GM23338 (cell line): ENCODE measurements around the gene GPBP1L1. TPM values are rescaled to one million over a fixed set of nuclear protein-coding genes. Genes with fewer than 3 reads are reported as not detected.

ENCODE experiments used
- ATAC-seq: fragments of 200-7000 bp; cut with Tn5 transposase; 3 replicates; pipeline ENCODE4 v1.9.1; 2020
- DNase-seq: peaks from one replicate; pipeline ENCODE4 v3.0.0-alpha.2; 2015; ENCODE audit warnings: low spot score
- H2AFZ ChIP-seq: fragments of 200-600 bp; sonication (generic); 2 replicates; pipeline ENCODE4 v1.8.0; 2016; ENCODE audit warnings: antibody characterized with exemption, mild to moderate bottlenecking, moderate library complexity
- H3F3A ChIP-seq: fragments of 200-600 bp; sonication (generic); replicated peaks from 2 replicates; pipeline ENCODE4 v1.8.0; 2017; ENCODE audit warnings: antibody characterized with exemption, mixed run types, low read depth
- H3K27ac ChIP-seq: fragments of 200-600 bp; sonication (generic); 2 replicates; pipeline ENCODE4 v1.6.1; 2016; ENCODE audit warnings: low read depth
- H3K27me3 ChIP-seq: fragments of 200-600 bp; sonication (generic); 2 replicates; pipeline ENCODE4 v1.8.0; 2016; ENCODE audit warnings: mild to moderate bottlenecking, mixed run types, moderate library complexity; ENCODE audit not compliant: insufficient read depth
- H3K36me3 ChIP-seq: fragments of 200-600 bp; sonication (generic); 2 replicates; pipeline ENCODE4 v1.8.0; 2016; ENCODE audit warnings: mild to moderate bottlenecking; ENCODE audit not compliant: insufficient read depth
- H3K4me1 ChIP-seq: fragments of 200-600 bp; sonication (generic); 2 replicates; pipeline ENCODE4 v1.8.0; 2016; ENCODE audit warnings: mild to moderate bottlenecking, moderate library complexity; ENCODE audit not compliant: insufficient read depth
- H3K4me2 ChIP-seq: fragments of 200-600 bp; sonication (generic); 2 replicates; pipeline ENCODE4 v1.7.1; 2017; ENCODE audit warnings: mixed run types
- H3K4me3 ChIP-seq: fragments of 200-600 bp; sonication (generic); 2 replicates; pipeline ENCODE4 v1.6.1; 2016; ENCODE audit warnings: mixed run types
- H3K79me2 ChIP-seq: fragments of 200-600 bp; sonication (generic); replicated peaks from 2 replicates; pipeline ENCODE4 v1.8.0; 2017; ENCODE audit warnings: mild to moderate bottlenecking; ENCODE audit not compliant: insufficient read depth
- H3K9me2 ChIP-seq: fragments of 200-600 bp; sonication (generic); 2 replicates; pipeline ENCODE4 v1.8.0; 2017; ENCODE audit not compliant: insufficient read depth
- H4K20me1 ChIP-seq: fragments of 200-600 bp; sonication (generic); replicated peaks from 2 replicates; pipeline ENCODE4 v1.8.0; 2017; ENCODE audit warnings: mild to moderate bottlenecking; ENCODE audit not compliant: insufficient read depth
- H3K27ac Mint-ChIP-seq: 2 replicates; pipeline ENCODE4 v1.8.0; 2020; ENCODE audit warnings: inconsistent platforms, mild to moderate bottlenecking, moderate library complexity, mixed read lengths
- H3K27me3 Mint-ChIP-seq: 3 replicates; pipeline ENCODE4 v1.8.0; 2022; ENCODE audit warnings: low read depth, mild to moderate bottlenecking, moderate library complexity, mixed read lengths, inconsistent platforms; ENCODE audit not compliant: insufficient read depth, poor library complexity
- H3K36me3 Mint-ChIP-seq: 3 replicates; pipeline ENCODE4 v1.8.0; 2021; ENCODE audit warnings: low read depth, mild to moderate bottlenecking, inconsistent platforms, moderate library complexity, mixed read lengths
- H3K4me1 Mint-ChIP-seq: 3 replicates; pipeline ENCODE4 v1.8.0; 2020; ENCODE audit warnings: mild to moderate bottlenecking, inconsistent platforms, mixed read lengths
- H3K4me3 Mint-ChIP-seq: 3 replicates; pipeline ENCODE4 v1.8.0; 2021; ENCODE audit warnings: moderate library complexity, mild to moderate bottlenecking, inconsistent platforms, mixed read lengths
- H3K9me3 Mint-ChIP-seq: 3 replicates; pipeline ENCODE4 v1.8.0; 2020; ENCODE audit warnings: moderate library complexity, mild to moderate bottlenecking, inconsistent platforms, mixed read lengths
- JUNB ChIP-seq: IDR thresholded peaks from one replicate; pipeline ENCODE4 v1.6.1; 2016; ENCODE audit warnings: antibody characterized with exemption; ENCODE audit not compliant: unreplicated experiment
- POLR2AphosphoS5 ChIP-seq: IDR thresholded peaks from 2 replicates; pipeline ENCODE4 v1.6.1; 2016; ENCODE audit warnings: antibody characterized with exemption, low read depth
- STAT1 ChIP-seq: IDR thresholded peaks from one replicate; pipeline ENCODE4 v1.6.1; 2016; ENCODE audit warnings: antibody characterized with exemption; ENCODE audit not compliant: unreplicated experiment
- ZNF114 ChIP-seq: fragments of 250-450 bp; sonication (Bioruptor Pico); IDR thresholded peaks from 2 replicates; pipeline ENCODE4 v1.5.0; 2020; ENCODE audit warnings: mild to moderate bottlenecking, moderate library complexity
- polyA plus RNA-seq: library from polyadenylated mRNA; unstranded; fragments of >200 nt; fragmentation: Nextera tagmentation; extraction: Ambion mirVana; gene quantifications from 2 replicates; pipeline ENCODE4 v1.2.1, GENCODE V29; 2016
- total RNA-seq: library from RNA; depleted of rRNA; stranded (reverse); fragments of >200 nt; shearing (Covaris generic); gene quantifications from 2 replicates; pipeline ENCODE4 v1.2.3, GENCODE V29; 2014
- TF ChIP-seq, protein P1 (sequence below), 2 experiments: fragments of 200-600 bp in 1 of 2; sonication (generic) in 1 of 2; conservative IDR thresholded peaks; 2 replicates each; pipeline versions ENCODE4 v1.5.1 to v1.6.1; 2016 to 2017; ENCODE audit warnings: antibody characterized with exemption in 2 of 2, low read depth in 2 of 2, mild to moderate bottlenecking in 2 of 2, moderate library complexity in 1 of 2
- TF ChIP-seq, protein P2 (sequence below): fragments of 250-450 bp; sonication (Bioruptor Pico); IDR thresholded peaks from 2 replicates; pipeline ENCODE4 v1.5.0; 2020; ENCODE audit warnings: mild to moderate bottlenecking, moderate library complexity
- TF ChIP-seq, protein P3 (sequence below): IDR thresholded peaks from one replicate; pipeline ENCODE4 v1.6.1; 2018; ENCODE audit warnings: antibody characterized with exemption; ENCODE audit not compliant: unreplicated experiment

GPBP1L1 gene
- total and polyA plus RNA-seq, 2 experiments from 2014 or later: 61.7 to 117 TPM

DNA sequence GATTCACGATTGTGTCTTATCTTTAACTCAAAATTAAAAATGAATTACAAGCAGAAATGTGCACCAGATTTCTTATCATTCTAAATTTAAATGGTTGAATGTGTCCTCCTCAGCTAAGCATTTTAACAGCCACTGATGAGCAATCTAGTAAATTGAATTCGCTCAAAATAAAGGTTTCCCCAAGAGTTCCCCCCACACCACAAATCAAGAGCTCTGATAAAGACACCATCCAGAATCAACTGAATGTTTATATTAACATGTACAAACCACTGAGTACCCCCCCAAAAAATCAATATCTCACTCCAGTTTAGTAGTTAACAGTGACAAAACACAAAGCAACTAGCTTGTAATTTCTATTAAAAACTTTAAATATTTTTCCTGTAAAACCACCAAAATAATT lies 1.9 kb downstream of the GPBP1L1 start:
- TF ChIP-seq, protein P1, sequence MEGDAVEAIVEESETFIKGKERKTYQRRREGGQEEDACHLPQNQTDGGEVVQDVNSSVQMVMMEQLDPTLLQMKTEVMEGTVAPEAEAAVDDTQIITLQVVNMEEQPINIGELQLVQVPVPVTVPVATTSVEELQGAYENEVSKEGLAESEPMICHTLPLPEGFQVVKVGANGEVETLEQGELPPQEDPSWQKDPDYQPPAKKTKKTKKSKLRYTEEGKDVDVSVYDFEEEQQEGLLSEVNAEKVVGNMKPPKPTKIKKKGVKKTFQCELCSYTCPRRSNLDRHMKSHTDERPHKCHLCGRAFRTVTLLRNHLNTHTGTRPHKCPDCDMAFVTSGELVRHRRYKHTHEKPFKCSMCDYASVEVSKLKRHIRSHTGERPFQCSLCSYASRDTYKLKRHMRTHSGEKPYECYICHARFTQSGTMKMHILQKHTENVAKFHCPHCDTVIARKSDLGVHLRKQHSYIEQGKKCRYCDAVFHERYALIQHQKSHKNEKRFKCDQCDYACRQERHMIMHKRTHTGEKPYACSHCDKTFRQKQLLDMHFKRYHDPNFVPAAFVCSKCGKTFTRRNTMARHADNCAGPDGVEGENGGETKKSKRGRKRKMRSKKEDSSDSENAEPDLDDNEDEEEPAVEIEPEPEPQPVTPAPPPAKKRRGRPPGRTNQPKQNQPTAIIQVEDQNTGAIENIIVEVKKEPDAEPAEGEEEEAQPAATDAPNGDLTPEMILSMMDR (conservative IDR thresholded peaks at IDR 0.05; ENCODE audit: low read depth in 2 of 2): no peak
- TF ChIP-seq JUNB: no peak
- TF ChIP-seq, protein P2, sequence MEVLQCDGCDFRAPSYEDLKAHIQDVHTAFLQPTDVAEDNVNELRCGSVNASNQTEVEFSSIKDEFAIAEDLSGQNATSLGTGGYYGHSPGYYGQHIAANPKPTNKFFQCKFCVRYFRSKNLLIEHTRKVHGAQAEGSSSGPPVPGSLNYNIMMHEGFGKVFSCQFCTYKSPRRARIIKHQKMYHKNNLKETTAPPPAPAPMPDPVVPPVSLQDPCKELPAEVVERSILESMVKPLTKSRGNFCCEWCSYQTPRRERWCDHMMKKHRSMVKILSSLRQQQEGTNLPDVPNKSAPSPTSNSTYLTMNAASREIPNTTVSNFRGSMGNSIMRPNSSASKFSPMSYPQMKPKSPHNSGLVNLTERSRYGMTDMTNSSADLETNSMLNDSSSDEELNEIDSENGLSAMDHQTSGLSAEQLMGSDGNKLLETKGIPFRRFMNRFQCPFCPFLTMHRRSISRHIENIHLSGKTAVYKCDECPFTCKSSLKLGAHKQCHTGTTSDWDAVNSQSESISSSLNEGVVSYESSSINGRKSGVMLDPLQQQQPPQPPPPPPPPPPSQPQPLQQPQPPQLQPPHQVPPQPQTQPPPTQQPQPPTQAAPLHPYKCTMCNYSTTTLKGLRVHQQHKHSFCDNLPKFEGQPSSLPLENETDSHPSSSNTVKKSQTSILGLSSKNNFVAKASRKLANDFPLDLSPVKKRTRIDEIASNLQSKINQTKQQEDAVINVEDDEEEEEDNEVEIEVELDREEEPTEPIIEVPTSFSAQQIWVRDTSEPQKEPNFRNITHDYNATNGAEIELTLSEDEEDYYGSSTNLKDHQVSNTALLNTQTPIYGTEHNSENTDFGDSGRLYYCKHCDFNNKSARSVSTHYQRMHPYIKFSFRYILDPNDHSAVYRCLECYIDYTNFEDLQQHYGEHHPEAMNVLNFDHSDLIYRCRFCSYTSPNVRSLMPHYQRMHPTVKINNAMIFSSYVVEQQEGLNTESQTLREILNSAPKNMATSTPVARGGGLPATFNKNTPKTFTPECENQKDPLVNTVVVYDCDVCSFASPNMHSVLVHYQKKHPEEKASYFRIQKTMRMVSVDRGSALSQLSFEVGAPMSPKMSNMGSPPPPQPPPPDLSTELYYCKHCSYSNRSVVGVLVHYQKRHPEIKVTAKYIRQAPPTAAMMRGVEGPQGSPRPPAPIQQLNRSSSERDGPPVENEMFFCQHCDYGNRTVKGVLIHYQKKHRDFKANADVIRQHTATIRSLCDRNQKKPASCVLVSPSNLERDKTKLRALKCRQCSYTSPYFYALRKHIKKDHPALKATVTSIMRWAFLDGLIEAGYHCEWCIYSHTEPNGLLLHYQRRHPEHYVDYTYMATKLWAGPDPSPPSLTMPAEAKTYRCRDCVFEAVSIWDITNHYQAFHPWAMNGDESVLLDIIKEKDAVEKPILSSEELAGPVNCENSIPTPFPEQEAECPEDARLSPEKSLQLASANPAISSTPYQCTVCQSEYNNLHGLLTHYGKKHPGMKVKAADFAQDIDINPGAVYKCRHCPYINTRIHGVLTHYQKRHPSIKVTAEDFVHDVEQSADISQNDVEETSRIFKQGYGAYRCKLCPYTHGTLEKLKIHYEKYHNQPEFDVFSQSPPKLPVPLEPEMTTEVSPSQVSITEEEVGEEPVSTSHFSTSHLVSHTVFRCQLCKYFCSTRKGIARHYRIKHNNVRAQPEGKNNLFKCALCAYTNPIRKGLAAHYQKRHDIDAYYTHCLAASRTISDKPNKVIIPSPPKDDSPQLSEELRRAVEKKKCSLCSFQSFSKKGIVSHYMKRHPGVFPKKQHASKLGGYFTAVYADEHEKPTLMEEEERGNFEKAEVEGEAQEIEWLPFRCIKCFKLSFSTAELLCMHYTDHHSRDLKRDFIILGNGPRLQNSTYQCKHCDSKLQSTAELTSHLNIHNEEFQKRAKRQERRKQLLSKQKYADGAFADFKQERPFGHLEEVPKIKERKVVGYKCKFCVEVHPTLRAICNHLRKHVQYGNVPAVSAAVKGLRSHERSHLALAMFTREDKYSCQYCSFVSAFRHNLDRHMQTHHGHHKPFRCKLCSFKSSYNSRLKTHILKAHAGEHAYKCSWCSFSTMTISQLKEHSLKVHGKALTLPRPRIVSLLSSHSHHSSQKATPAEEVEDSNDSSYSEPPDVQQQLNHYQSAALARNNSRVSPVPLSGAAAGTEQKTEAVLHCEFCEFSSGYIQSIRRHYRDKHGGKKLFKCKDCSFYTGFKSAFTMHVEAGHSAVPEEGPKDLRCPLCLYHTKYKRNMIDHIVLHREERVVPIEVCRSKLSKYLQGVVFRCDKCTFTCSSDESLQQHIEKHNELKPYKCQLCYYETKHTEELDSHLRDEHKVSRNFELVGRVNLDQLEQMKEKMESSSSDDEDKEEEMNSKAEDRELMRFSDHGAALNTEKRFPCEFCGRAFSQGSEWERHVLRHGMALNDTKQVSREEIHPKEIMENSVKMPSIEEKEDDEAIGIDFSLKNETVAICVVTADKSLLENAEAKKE: no peak
- TF ChIP-seq, protein P3, sequence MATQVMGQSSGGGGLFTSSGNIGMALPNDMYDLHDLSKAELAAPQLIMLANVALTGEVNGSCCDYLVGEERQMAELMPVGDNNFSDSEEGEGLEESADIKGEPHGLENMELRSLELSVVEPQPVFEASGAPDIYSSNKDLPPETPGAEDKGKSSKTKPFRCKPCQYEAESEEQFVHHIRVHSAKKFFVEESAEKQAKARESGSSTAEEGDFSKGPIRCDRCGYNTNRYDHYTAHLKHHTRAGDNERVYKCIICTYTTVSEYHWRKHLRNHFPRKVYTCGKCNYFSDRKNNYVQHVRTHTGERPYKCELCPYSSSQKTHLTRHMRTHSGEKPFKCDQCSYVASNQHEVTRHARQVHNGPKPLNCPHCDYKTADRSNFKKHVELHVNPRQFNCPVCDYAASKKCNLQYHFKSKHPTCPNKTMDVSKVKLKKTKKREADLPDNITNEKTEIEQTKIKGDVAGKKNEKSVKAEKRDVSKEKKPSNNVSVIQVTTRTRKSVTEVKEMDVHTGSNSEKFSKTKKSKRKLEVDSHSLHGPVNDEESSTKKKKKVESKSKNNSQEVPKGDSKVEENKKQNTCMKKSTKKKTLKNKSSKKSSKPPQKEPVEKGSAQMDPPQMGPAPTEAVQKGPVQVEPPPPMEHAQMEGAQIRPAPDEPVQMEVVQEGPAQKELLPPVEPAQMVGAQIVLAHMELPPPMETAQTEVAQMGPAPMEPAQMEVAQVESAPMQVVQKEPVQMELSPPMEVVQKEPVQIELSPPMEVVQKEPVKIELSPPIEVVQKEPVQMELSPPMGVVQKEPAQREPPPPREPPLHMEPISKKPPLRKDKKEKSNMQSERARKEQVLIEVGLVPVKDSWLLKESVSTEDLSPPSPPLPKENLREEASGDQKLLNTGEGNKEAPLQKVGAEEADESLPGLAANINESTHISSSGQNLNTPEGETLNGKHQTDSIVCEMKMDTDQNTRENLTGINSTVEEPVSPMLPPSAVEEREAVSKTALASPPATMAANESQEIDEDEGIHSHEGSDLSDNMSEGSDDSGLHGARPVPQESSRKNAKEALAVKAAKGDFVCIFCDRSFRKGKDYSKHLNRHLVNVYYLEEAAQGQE: no peak
- no peak for TF ChIP-seq STAT1
- no peak for TF ChIP-seq ZNF114 (CRISPR knock-in tag)
- no peak for TF ChIP-seq POLR2AphosphoS5
- Histone ChIP-seq H3K4me3 (peak overlapping the region; percentile 81), H3K4me1 (peaks cover 38% of the 10 kb centered on the region), H2AFZ (no peak overlapping the region), H4K20me1 (peaks cover 25% of the 10 kb centered on the region), H3K4me2 (peak overlapping the region; percentile 77), H3K9me2 (no peaks in the 10 kb centered on the region), H3K79me2 (peaks cover 82% of the 10 kb centered on the region), H3F3A (no peaks in the 10 kb centered on the region), H3K27me3 (no peaks in the 10 kb centered on the region), H3K36me3 (no peaks in the 10 kb centered on the region), H3K27ac (no peak overlapping the region)
- Mint-ChIP-seq H3K27me3 (peaks cover 15% of the 10 kb centered on the region), H3K4me1 (peaks cover 44% of the 10 kb centered on the region), H3K4me3 (peak overlapping the region; percentile 98), H3K27ac (no peak overlapping the region), H3K36me3 (peaks cover 5% of the 10 kb centered on the region), H3K9me3 (no peaks in the 10 kb centered on the region; the same call in 2 of the 3 replicates)
- DNase-seq (no peak), ATAC-seq (no peak)
